NCI-H2107 (cell line): Measurements from ENCODE around the gene COX8A.
"Not testable (repeated sequence)": the region's sequence is repeated elsewhere in the genome, so short reads cannot be mapped to it uniquely, and the experiment has no call there.

Experiments used
- DNase-seq: peaks from one replicate; lab custom pipeline; 2025; lab: John Stamatoyannopoulos, UW

The COX8A gene

GRCh38 chr11:63974259-63975143 lies at the start of gene COX8A:
COX8A (plus strand) TSS chr11:63974620; CDS start chr11:63974681, 61 bp downstream.
- peak; percentile 97 for DNase-seq

GRCh38 chr11:63929616-63930015 lies 44.8 kb upstream of the COX8A start:
- DNase-seq: no peak

GRCh38 chr11:63931045-63931444 lies 43.4 kb upstream of the COX8A start:
- DNase-seq: no peak

- no peak for DNase-seq
Observed at GRCh38 chr11:63931876-63932275, 42.5 kb upstream of the COX8A start.

GRCh38 chr11:63933459-63933858 lies 41.0 kb upstream of the COX8A start:
- DNase-seq: no peak

GRCh38 chr11:63937713-63938478 lies 36.5 kb upstream of the COX8A start:
- no peak for DNase-seq

- DNase-seq: peak; percentile 88
Observed at GRCh38 chr11:63938479-63939396, 35.7 kb upstream of the COX8A start, which contains the start of gene NAA40. NAA40 (plus strand) TSS chr11:63939002; CDS start chr11:63939097, 95 bp downstream.

GRCh38 chr11:63939397-63939891 lies 35.0 kb upstream of the COX8A start:
- DNase-seq: no peak

GRCh38 chr11:63940786-63941185 lies 33.6 kb upstream of the COX8A start:
- DNase-seq: no peak

- no peak for DNase-seq
Observed at GRCh38 chr11:63941901-63942300, 32.5 kb upstream of the COX8A start.

GRCh38 chr11:63942803-63943202 lies 31.6 kb upstream of the COX8A start:
- no peak for DNase-seq

GRCh38 chr11:63944987-63945386 lies 29.4 kb upstream of the COX8A start:
- DNase-seq: no peak

GRCh38 chr11:63945477-63946163 lies 28.8 kb upstream of the COX8A start:
- peak; percentile 58 for DNase-seq

GRCh38 chr11:63951779-63952536 lies 22.5 kb upstream of the COX8A start:
- DNase-seq: no peak

- DNase-seq: no peak
Observed at GRCh38 chr11:63952570-63952969, 21.9 kb upstream of the COX8A start.

GRCh38 chr11:63958008-63958407 lies 16.4 kb upstream of the COX8A start:
- no peak for DNase-seq

GRCh38 chr11:63961608-63962412 lies 12.6 kb upstream of the COX8A start:
- no peak for DNase-seq

GRCh38 chr11:63963895-63964294 lies 10.5 kb upstream of the COX8A start:
- not testable (repeated sequence) for DNase-seq

- no peak for DNase-seq
Observed at GRCh38 chr11:63966444-63966843, 8.0 kb upstream of the COX8A start.
